ENCODE data around the gene TRPM2. TPM values are rescaled to one million over a fixed set of nuclear protein-coding genes. Genes with fewer than 3 reads are reported as not detected.

TRPM2 gene
- 2.7 TPM for total RNA-seq
- long read RNA-seq, partial matches to known transcripts, result 1 of 1 reads
- long read RNA-seq, other reads (novel, unspliced or antisense), result 0 of 1 reads

DNA sequence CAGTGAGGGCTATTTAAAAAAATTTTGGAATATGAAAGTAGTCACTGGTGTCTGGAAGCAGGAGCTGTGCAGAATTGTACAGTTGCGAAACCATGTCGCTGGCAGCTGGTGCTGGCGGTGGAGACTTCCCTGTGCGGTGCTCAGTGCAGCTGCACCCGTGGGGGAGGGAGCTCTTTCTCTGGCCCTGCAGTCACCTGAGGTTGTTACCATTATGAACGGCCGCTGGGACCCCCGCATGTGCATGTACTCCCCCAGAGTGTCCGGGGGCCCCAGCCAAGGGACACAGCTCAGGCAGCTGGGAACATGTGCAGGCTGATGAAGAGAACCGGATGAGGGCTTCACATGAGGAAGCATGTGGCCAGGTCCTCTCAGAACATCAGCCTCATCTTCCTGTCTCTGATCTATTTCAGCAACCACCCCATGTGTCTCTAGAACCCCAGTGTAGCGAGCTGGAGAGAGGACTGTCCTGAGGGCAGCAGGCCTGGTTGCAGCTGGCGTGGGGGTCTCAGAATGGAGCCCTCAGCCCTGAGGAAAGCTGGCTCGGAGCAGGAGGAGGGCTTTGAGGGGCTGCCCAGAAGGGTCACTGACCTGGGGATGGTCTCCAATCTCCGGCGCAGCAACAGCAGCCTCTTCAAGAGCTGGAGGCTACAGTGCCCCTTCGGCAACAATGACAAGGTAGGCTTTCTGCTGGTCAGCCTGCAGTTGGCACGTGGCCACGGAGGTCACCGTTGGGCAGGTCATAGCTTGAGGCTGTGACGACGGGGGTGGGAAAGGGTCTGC is at the start of gene TRPM2:
TRPM2 (plus strand) TSS at position 431 of the 780 bp plus-strand sequence; CDS start at position 511, 80 bp downstream.
- intact Hi-C loops (cut with DNase I), result no loop called here
- peak; percentile 91 for DNase-seq (ENCODE audit: missing footprints)

DNA sequence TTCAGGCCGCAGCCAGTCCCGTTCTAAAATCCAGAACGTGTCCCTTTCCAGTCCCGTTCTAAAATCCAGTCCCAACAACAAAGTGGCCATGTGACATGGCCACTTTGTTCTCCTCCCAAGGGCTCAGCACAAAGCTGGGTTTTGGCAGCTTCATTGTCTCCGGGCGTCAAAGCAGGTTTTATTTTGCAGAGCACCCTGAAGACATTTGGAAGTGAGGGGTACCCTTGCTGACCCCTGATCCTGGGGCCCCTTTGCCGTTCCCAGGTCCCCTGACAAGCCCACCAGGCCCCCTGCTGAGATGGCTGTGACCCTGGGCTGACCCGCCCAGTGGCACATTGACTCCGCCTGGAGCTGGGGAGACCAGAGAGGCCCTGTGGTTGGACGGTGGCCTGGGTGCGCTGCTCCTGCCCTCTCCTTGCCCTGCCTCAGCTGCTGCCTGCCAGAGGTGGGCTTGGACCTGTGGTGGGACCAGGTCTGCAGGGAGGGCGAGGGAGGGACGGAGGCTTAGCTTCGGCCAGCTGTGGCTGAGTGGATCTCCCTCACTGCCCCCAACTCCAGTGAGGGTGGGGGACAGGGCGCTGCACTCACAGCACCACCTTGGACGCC is 49.3 kb upstream of the TRPM2 start:
- no peak for ATAC-seq
- intact Hi-C loops (cut with DNase I), result no loop called here
- DNase-seq (ENCODE audit: missing footprints), result no peak

More for the DNA sequence above, at the start of gene TRPM2:
- peak; percentile 89 for ATAC-seq

DNA sequence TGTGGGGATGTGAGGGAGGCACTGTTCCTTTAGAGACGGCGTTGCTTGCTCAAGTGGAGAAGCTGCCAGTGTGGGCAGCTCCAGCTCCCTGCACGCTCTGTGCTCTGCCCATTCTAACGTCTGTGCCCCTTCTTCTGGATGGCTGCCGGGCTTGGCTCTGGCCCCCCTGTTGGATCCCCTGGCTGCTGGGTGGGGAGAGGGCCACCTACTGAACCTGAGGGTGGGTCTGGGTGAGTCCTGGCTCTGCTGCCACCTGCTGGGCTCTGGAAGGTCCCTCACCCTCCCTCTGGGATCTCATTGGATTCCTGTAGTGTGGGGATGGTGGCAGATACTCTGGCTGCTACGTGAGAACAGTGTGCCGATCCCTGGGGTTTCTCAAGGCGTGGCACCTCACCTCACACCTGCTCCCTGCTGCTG is 48.5 kb upstream of the TRPM2 start:
- intact Hi-C loops (cut with DNase I), result no loop called here
- no peak for DNase-seq (ENCODE audit: missing footprints)
- ATAC-seq, result peak; percentile 32

DNA sequence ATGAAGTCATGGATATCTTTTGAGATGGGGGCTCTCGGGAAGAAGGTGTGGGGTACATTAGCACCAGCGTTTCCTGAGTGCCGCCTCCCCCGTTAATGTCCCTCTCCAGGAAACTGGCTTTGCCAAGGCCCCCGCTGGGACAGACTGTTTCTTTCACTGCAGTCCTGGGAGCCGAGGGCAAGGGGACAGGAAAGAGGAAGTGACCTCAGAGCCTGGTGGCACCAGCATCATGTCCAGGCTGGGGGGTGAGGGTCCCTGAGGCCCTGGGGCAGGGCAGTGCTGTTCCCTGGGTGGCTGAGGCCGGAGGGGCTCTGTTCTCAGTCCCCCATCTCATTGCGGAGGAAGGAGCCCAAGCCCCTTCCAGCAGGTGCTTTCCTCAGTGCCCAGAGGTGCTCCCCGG is 47.7 kb upstream of the TRPM2 start:
- DNase-seq (ENCODE audit: missing footprints), result no peak
- no peak for ATAC-seq
- intact Hi-C loops (cut with DNase I), result no loop called here

DNA sequence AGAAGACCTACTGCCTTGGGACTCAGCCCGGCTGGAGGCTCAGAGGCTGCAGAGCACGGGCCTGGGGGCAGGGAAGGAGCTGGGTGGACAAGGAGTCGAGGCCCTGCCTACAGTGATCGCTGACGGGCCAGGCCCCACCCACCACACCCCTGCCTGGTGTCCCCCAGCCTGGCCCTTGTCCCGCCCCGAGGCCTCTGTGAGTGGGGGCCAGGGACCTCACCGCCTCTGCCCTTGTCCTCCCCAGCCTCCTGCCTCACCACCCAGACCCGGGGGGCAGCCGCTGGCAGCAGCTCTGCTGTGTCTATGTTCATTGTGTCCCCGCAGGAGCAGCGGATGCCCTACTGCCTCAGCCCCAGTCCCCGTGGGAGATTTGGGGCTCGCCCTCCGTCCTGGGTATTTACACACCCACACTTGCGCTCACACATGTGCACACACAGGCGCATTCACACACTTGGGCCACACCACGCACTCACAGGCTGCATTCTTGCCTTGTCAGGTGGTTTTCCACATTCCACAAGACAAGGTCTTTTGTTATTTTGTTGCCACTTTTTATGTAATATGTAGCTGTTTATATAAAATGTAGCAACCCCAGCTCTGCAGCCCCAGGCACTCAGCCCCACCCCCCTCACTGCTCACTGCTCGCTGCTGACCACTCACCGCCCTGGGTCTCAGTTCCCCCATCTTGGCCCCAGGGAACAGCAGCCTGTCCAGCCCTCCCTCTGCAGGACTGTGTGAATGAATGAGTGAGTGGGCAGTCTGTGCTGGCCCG is 46.3 kb upstream of the TRPM2 start:
- ATAC-seq, result no peak
- intact Hi-C loops (cut with DNase I), result no loop called here
- no peak for DNase-seq (ENCODE audit: missing footprints)

DNA sequence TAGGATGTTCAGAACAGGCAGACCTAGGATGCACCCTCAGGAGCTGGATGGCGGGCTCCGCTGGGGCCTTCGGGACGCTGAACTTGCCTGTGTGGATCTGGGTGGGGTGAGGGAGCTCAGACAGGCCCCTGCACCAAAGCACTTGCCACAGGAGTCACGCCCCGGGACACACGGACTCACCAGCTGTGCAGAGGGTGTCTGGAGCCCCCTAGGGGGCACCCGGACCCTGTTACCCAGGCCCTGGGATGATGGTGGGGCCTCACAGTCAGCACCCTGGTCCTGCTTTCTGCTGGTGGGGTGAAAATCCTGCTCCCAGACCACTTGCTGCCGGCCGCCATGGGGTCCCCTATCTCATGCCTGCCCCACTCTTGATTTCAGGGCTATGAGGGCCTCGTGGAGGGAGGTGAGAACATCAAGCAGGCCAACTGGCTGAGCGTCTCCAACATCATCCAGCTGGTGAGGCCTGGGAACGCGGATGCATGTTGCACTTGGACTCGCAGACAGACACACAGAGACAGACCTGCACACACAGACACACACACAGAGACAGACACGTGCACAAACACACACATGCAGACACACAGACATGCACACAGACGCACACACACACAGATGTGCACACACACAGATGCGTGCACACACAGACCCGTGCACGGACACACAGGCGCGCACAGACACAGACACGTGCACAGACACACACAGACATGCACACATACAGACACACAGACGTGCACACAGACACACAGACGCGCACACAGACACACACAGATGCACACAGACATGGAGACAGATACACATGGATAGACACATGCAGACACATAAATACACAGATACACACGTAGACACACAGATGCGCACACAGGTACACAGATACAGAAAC is 42.6 kb upstream of the TRPM2 start:
- ATAC-seq (no peak), DNase-seq (ENCODE audit: missing footprints) (no peak)
- intact Hi-C loops (cut with DNase I), result no loop called here

DNA sequence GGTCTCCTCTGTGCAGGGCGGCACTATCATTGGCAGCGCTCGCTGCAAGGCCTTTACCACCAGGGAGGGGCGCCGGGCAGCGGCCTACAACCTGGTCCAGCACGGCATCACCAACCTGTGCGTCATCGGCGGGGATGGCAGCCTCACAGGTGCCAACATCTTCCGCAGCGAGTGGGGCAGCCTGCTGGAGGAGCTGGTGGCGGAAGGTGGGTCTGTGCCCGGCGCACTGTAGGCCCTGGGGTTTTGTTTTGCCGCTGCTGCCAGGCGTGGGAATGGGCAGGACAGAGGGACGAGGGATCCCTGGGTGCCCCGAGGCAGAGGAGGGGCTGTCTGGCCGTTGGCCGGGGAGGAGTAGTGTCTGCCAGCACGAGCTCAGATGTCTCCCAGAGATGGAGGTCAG is 41.3 kb upstream of the TRPM2 start:
- ATAC-seq, result no peak
- no peak for DNase-seq (ENCODE audit: missing footprints)
- intact Hi-C loops (cut with DNase I), result no loop called here

DNA sequence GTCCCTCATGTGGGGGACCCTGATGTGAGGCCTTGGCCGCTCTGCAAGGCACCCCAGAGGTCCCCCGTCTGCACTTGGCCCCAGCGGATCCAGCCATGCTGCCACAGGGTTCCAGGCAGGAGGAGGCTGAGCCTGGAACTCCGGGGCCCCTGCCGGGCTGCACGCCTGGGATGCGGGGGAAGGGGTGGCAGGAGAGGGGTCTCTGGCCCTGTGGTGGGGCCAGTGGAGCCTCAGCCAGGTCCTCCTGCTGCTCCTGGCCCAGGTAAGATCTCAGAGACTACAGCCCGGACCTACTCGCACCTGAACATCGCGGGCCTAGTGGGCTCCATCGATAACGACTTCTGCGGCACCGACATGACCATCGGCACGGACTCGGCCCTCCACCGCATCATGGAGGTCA is 40.7 kb upstream of the TRPM2 start:
- intact Hi-C loops (cut with DNase I), result no loop called here
- DNase-seq (ENCODE audit: missing footprints) (no peak), ATAC-seq (no peak)

DNA sequence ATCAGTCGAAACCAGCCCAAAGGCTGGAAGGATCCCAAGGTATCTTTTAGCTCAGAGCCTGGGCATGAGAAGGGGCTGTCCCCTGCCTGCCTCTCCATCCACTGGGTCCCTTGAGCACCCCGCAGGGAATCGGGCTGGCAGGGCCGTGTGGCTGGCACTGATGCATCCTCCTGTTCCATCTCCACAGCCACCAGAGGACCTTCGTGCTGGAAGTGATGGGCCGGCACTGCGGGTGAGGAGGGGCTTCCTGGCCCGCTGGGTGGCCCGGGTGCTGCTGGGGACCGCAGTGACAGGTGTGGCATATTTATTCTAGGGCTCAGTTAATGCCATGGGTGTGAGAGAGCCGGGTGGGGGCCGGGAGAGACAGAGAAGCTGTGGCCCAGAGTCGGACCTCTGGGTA is 40.0 kb upstream of the TRPM2 start:
- intact Hi-C loops (cut with DNase I), result no loop called here
- DNase-seq (ENCODE audit: missing footprints), result no peak
- ATAC-seq, result no peak

DNA sequence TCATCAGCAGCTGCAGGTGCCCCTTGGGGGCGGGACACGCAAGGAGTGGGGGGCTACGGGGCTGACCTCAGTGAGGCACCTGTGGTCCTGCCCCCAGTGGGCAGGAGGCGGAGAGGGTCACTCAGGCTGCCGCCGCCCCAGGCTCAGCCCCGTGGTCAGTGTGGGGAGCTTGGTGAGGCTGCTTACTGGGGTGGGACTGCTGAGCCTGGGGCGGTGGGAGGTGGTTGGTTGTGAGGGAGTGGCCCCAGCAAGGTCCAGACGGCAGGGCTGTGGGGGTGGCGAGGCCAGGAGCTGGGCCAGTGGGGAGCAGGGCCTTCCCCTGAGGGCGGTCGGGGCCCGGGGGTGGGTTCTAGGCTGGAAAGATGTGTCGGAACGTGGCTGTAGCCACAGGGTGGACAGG is 39.3 kb upstream of the TRPM2 start:
- intact Hi-C loops (cut with DNase I), result no loop called here
- DNase-seq (ENCODE audit: missing footprints) (no peak), ATAC-seq (no peak)

DNA sequence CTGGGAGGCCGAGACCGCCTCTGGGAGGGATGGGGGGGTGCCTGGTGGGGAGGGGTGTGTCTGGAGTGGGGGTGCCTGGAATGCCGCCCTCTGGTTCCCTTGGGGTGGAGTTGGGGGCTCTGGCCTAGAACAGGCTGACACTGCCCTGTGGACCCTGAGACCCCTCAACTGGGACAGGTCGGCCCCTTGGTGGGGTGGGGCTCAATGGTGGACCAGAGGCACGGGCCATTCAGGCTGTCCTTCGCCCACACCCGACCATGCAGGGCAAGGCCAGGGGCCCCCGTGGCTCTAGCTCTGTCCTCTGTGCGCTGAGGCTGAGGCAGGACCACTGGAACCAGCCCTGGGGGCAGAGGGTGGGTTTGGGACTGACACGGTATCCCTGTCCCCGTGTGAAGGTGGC is 38.9 kb upstream of the TRPM2 start:
- DNase-seq (ENCODE audit: missing footprints) (no peak), ATAC-seq (no peak)
- intact Hi-C loops (cut with DNase I), result no loop called here

DNA sequence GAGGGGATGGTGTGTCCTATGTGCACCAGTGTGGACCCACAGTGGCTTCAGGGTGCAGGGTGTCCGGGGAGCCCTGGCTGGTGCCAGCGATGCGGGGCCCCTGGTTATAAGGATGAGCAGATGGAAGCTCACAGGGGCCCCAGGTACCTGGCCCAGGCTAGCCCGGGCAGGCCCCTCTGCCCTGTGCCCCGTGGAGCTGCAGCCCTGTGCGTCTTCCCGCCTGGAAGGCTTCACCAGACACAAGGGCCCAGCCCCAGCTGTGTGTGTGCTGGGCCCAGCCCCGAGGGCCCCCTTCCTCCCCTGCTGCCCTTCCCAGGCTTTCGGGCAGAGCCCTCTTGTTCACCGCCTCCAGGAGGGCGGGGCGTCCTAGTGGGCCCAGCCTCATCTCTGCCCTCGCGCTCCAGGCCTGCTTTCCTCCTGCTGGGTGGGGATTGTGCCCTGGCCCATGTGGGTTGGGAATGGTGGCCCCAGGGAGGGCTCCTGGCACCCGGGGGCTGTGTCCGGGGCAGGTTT is 37.7 kb upstream of the TRPM2 start:
- DNase-seq (ENCODE audit: missing footprints) (no peak), ATAC-seq (no peak)
- intact Hi-C loops (cut with DNase I), result no loop called here

DNA sequence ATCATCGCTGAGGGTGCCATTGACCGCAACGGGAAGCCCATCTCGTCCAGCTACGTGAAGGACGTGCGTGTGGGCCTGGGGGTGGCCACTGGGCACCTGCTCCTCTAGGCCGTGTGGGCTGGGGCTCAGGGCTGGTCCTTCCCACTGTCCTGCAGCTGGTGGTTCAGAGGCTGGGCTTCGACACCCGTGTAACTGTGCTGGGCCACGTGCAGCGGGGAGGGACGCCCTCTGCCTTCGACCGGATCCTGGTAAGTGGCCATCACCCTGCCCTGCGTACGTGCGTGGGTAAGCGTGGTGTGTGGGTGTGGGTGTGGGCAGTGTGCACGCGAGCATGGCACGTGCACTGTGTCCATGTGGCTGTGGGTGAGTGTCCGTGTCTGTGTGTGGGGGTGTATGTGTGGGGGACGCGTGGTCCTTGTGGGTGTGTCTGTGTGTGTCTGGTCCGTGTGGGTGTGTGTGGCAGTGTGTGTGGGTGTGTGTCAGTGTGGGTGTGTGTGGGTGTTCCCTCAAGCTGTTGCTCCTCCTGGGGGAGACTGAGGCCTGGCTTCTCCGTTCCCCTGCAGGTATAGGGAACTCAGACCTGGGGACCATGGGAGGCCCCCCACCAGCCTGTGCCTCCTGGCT is 37.0 kb upstream of the TRPM2 start:
- peak; percentile 70 for DNase-seq (ENCODE audit: missing footprints)
- ATAC-seq, result no peak
- intact Hi-C loops (cut with DNase I), result no loop called here

DNA sequence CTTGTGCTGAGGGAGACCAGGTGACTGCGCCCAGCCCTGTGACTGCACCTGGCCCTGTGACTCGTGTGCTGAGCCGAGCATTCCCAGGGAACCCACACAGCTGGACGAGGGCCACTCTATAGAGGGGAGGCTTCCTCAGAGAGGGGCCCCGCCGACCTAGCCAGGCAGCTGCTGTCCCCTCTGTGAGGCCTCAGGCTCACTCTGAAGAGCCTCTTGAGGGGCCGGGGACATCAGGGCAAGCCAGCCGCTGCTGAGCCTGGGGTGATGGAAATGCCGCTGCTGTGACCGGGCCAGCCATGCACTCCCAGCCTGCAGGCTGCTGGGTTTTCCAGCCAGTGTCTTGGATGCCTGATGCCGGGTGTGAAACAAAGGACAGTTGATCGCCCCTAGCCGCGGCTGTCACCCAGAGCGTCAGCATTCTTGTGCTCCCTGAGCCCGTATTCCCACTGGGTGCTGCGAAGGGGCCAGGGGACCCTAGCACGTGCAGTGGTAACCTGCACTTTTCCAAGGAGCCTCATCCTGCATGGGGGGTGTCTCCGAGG is 36.1 kb upstream of the TRPM2 start:
- DNase-seq (ENCODE audit: missing footprints), result no peak
- intact Hi-C loops (cut with DNase I), result no loop called here
- ATAC-seq, result no peak

DNA sequence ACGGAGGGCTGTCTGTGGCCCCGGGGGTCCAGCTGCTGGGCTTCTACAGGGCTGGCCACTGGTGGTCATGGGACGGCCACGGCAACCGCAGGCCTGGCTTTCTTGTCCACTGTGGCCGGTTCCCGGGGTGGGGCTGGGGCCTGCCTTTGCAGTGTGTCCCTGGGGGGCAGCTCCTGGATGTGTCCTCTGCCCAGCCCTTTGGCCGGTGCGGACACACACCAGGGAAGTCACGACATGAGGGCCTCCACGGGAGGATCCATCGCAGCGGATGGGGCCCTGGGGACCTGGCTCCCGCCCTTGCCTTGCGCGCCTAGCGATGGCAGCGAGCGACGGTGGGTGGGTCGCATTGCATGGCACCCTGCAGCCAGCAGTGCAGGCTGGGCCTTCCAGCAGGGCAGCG is 35.5 kb upstream of the TRPM2 start:
- ATAC-seq (no peak), DNase-seq (ENCODE audit: missing footprints) (no peak)
- intact Hi-C loops (cut with DNase I), result no loop called here

DNA sequence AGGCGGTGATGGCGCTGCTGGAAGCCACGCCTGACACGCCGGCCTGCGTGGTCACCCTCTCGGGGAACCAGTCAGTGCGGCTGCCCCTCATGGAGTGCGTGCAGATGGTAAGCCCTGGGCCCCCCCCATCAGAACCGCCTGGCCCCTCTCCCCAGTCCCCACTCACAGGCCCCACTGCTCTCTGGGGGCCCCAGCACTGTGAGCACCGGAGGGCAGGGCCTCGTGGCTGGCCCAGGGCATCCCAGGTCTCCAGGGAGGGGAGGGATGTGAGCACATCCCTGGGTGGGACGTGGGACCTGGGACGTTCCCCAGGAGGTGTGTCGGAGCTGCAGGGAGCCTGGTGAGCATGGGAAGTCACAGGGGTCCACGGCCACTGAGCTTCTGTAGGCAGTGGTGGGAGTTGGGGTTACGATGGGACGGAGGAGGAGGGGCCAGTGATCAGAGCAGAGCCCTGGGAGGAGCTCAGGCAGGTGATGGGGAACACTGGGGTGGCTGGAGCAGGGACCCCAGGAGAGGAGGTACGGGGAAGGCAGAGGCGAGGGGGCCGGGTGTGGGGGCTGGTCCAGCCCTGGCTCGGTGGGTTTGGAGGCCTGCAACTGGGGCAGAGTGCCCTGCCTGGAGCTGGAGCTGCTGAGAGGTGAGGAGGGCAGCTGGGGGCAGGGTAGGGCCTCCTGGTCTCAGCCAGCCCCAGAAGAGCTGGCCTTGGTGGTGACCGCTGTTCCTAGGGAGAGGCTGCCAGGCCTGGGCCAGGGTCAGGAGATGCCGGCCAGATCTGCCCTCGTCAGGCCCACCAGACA is 34.7 kb upstream of the TRPM2 start:
- ATAC-seq, result no peak
- intact Hi-C loops (cut with DNase I), result no loop called here
- no peak for DNase-seq (ENCODE audit: missing footprints)

DNA sequence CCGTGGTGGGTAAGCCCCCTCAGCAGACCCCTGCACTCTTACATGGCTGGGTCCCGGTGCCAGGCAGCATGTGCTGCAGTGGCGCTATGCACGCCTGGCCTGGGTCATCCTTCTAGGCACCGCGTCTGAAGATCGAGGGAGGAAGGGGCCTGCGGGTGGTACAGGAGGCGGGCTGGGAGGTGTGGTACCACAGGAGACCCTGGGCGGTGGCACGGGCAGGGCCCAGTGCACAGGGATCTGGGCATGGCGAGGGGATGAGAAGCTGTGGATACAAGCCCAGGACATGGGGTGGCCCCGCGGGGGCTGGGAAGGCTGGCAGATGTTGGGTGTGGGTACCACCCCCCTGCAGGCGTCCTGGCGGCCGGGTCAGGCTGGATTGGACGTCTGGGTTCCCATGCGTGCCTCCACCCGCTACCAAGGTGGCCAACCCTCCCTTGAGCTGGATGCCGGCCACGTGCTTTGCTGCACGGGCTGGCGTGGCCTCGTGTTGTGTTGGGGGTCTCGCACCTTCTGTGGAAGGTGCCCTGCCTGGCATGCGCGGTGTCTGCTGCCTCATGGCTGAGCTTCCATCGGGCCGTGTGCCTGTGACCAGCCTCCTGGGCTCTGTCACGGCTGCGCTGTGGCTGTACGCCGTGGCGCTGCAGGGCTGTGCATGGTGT is 33.9 kb upstream of the TRPM2 start:
- DNase-seq (ENCODE audit: missing footprints) (no peak), ATAC-seq (no peak)
- intact Hi-C loops (cut with DNase I), result no loop called here

All from Right ventricle myocardium inferior (tissue), 1 donor.